Common myeloid progenitor, CD34-positive (primary cell): ENCODE measurements around the gene MACROH2A1.

Source experiments
- CTCF ChIA-PET: fragments of 350-600 bp; sonication (Branson Sonifier 250); formaldehyde crosslinking; loops from one replicate; lab custom pipeline; 2021; ENCODE audit warnings: antibody characterized with exemption; lab: Charles Lee
- POLR2A ChIA-PET: fragments of 350-600 bp; sonication (Branson Sonifier 250); formaldehyde crosslinking; loops from one replicate; lab custom pipeline; 2021; ENCODE audit warnings: antibody characterized with exemption; lab: Charles Lee
- DNase-seq, 3 donors: peaks; one replicate each; pipeline versions ENCODE4 v3.0.0 to v3.0.0-alpha.2; 2013
- H3K27ac ChIP-seq, 2 experiments: 1 replicate in 1 of 2; 2 replicates in 1 of 2; pipeline ENCODE4 v1.7.0; 2013; ENCODE audit warnings: inconsistent platforms in 2 of 2, low read length in 2 of 2, mild to moderate bottlenecking in 2 of 2, low read depth in 1 of 2, moderate library complexity in 1 of 2; ENCODE audit not compliant: severe bottlenecking in 2 of 2, insufficient read depth in 1 of 2, poor library complexity in 1 of 2
- H3K27me3 ChIP-seq, 5 experiments: replicated peaks in 2 of 5; 1 replicate in 3 of 5; 2 replicates in 2 of 5; pipeline versions ENCODE4 v1.6.1 to v1.7.0; 2013; ENCODE audit warnings: low read length in 4 of 5, mild to moderate bottlenecking in 2 of 5, moderate library complexity in 2 of 5, inconsistent platforms in 1 of 5; ENCODE audit not compliant: insufficient read depth in 5 of 5, control insufficient read depth in 4 of 5
- H3K36me3 ChIP-seq, 4 experiments: 1 replicate in 2 of 4; 2 replicates in 2 of 4; pipeline versions ENCODE4 v1.6.1 to v1.7.0; 2013; ENCODE audit warnings: low read length in 3 of 4, control low read depth in 1 of 4, mild to moderate bottlenecking in 1 of 4; ENCODE audit not compliant: control insufficient read depth in 4 of 4, insufficient read depth in 4 of 4
- H3K4me1 ChIP-seq, 4 experiments: 1 replicate in 3 of 4; 2 replicates in 1 of 4; pipeline versions ENCODE4 v1.6.1 to v1.7.1; 2013; ENCODE audit warnings: low read length in 3 of 4, mild to moderate bottlenecking in 3 of 4, control low read depth in 1 of 4, inconsistent platforms in 1 of 4, moderate library complexity in 1 of 4; ENCODE audit not compliant: control insufficient read depth in 4 of 4, insufficient read depth in 4 of 4; ENCODE audit errors: control extremely low read depth in 1 of 4
- H3K4me3 ChIP-seq, 7 experiments: 1 replicate in 4 of 7; 2 replicates in 3 of 7; pipeline versions ENCODE4 v1.5.1 to v1.7.0; 2013; ENCODE audit warnings: mild to moderate bottlenecking in 7 of 7, low read length in 6 of 7, moderate library complexity in 6 of 7, inconsistent platforms in 2 of 7, low read depth in 2 of 7, control low read depth in 1 of 7; ENCODE audit not compliant: insufficient read depth in 4 of 7, control insufficient read depth in 1 of 7; ENCODE audit errors: extremely low read depth in 1 of 7
- H3K9me3 ChIP-seq, 5 experiments: 1 replicate in 4 of 5; 2 replicates in 1 of 5; pipeline versions ENCODE4 v1.6.1 to v1.7.1; 2013; ENCODE audit warnings: low read length in 4 of 5, mild to moderate bottlenecking in 2 of 5, inconsistent platforms in 1 of 5, low read depth in 1 of 5, moderate library complexity in 1 of 5; ENCODE audit not compliant: control insufficient read depth in 4 of 5, insufficient read depth in 2 of 5; ENCODE audit errors: control extremely low read depth in 1 of 5
- WGBS: methylation state at CpG from one replicate; pipeline ENCODE4 v1.1.5; 2013; ENCODE audit not compliant: insufficient coverage; 5-methylcytosine and 5-hydroxymethylcytosine counted together

The MACROH2A1 gene

GRCh38 chr5:135417083-135417482 is 18.1 kb upstream of the MACROH2A1 start:
- H3K4me1 ChIP-seq, result no peaks in the 10 kb centered on the region
- ChIA-PET CTCF (no interaction called here), POLR2A (no interaction called here)
- DNase-seq, result no peak
- H3K9me3 ChIP-seq, result peaks cover 0 to 13% (median 3%) of the 10 kb centered on the region in 5 experiments
- H3K27ac ChIP-seq, result no peak overlapping the region
- H3K4me3 ChIP-seq, result no peak overlapping the region
- H3K27me3 ChIP-seq, result no peaks in the 10 kb centered on the region
- H3K36me3 ChIP-seq, result no peaks in the 10 kb centered on the region

GRCh38 chr5:135405082-135405481 is 6.1 kb upstream of the MACROH2A1 start:
- H3K4me3 ChIP-seq, result no peak overlapping the region
- peaks cover 0 to 3% (median 0%) of the 10 kb centered on the region in 5 experiments for H3K9me3 ChIP-seq
- CTCF ChIA-PET, result interaction anchor here (1.4 to 2.8 kb wide), 4 partner anchors 14 to 28 kb away, joined by 4 to 13 read pairs (median 7); no protein-coding TSS in a partner anchor
- POLR2A ChIA-PET, result no interaction called here
- H3K4me1 ChIP-seq, result peaks cover 0 to 23% (median 14%) of the 10 kb centered on the region in 4 experiments
- no peaks in the 10 kb centered on the region for H3K27me3 ChIP-seq
- no CpG with 5 or more reads among the region's 2 CpGs for WGBS
- DNase-seq, result no peak
- H3K27ac ChIP-seq, result no peak overlapping the region
- no peaks in the 10 kb centered on the region for H3K36me3 ChIP-seq

- CTCF ChIA-PET, result interaction anchor here (1.1 to 4.4 kb wide), 11 partner anchors 9 to 60 kb away, joined by 3 to 42 read pairs (median 4); partner anchors contain the start of gene DCANP1
- H3K27me3 ChIP-seq, result no peaks in the 10 kb centered on the region
- WGBS, result 57% methylated on average over 1 of the region's 2 CpGs
- peaks cover 0 to 3% (median 0%) of the 10 kb centered on the region in 5 experiments for H3K9me3 ChIP-seq
- POLR2A ChIA-PET, result no interaction called here
- peaks cover 0 to 9% (median 0%) of the 10 kb centered on the region in 4 experiments for H3K36me3 ChIP-seq
- H3K4me1 ChIP-seq, result peaks cover 10 to 43% (median 33%) of the 10 kb centered on the region in 4 experiments
- no peak for DNase-seq
- H3K27ac ChIP-seq, result no peak overlapping the region
- H3K4me3 ChIP-seq, result no peak overlapping the region
Measured at GRCh38 chr5:135402031-135402430, 3.0 kb upstream of the MACROH2A1 start.

GRCh38 chr5:135400866-135401265 is 1.8 kb upstream of the MACROH2A1 start:
- Histone ChIP-seq H3K4me1 (peaks cover 14 to 55% (median 44%) of the 10 kb centered on the region in 4 experiments), H3K9me3 (peaks cover 0 to 3% (median 0%) of the 10 kb centered on the region in 5 experiments), H3K4me3 (peak overlapping the region in 2 of 7 experiments; percentile 40 to 89), H3K27me3 (no peaks in the 10 kb centered on the region), H3K36me3 (peaks cover 0 to 19% (median 0%) of the 10 kb centered on the region in 4 experiments), H3K27ac (peak overlapping the region in 1 of 2 experiments; percentile 97)
- CTCF ChIA-PET, result interaction anchor here (0.7 to 4.4 kb wide), 10 partner anchors 9 to 41 kb away, joined by 3 to 42 read pairs (median 5); no protein-coding TSS in a partner anchor
- DNase-seq, result no peak
- POLR2A ChIA-PET, result interaction anchor here (0.7 kb wide), 1 partner anchor 11 kb away, joined by 3 read pairs; no protein-coding TSS in a partner anchor
- 79% methylated on average over 4 of the region's 5 CpGs for WGBS

- Histone ChIP-seq H3K36me3 (peaks cover 0 to 25% (median 0%) of the 10 kb centered on the region in 4 experiments), H3K4me3 (peak overlapping the region; percentile 66 to 93 (median 86)), H3K27ac (peak overlapping the region; percentile 95 to 97), H3K27me3 (no peaks in the 10 kb centered on the region), H3K4me1 (peaks cover 23 to 64% (median 51%) of the 10 kb centered on the region in 4 experiments), H3K9me3 (peaks cover 0 to 1% (median 0%) of the 10 kb centered on the region in 5 experiments)
- CTCF ChIA-PET, result interaction anchor here (0.7 to 4.4 kb wide), 4 partner anchors 15 to 40 kb away, joined by 3 to 42 read pairs (median 3); no protein-coding TSS in a partner anchor
- POLR2A ChIA-PET, result interaction anchor here (0.6 to 1.5 kb wide), 5 partner anchors 12 to 47 kb away, joined by 3 to 12 read pairs (median 4); no protein-coding TSS in a partner anchor
- WGBS, result 10% methylated on average over 13 of the region's 25 CpGs
- no peak for DNase-seq
Measured at GRCh38 chr5:135399794-135400542, 937 bp upstream of the MACROH2A1 start.

GRCh38 chr5:135398160-135398854 is 724 bp downstream of the MACROH2A1 start:
- Histone ChIP-seq H3K4me1 (peaks cover 28 to 81% (median 68%) of the 10 kb centered on the region in 4 experiments), H3K27me3 (no peaks in the 10 kb centered on the region), H3K27ac (peak overlapping the region; percentile 86 to 97), H3K36me3 (peaks cover 0 to 42% (median 3%) of the 10 kb centered on the region in 4 experiments), H3K4me3 (peak overlapping the region; percentile 66 to 93 (median 86)), H3K9me3 (no peaks in the 10 kb centered on the region)
- no peak for DNase-seq
- WGBS, result 0% methylated on average over 29 of the region's 43 CpGs
- POLR2A ChIA-PET, result interaction anchor here (1.5 kb wide), 1 partner anchor 21 kb away, joined by 12 read pairs; no protein-coding TSS in a partner anchor
- CTCF ChIA-PET, result interaction anchor here (4.4 to 7.7 kb wide), 3 partner anchors 13 to 27 kb away, joined by 42 to 76 read pairs (median 52); no protein-coding TSS in a partner anchor
